Astrocyte of the cerebellum (primary cell): ENCODE results near the gene KLRF2.

Source experiments
- DNase-seq: peaks from one replicate; pipeline ENCODE4 v3.0.0-alpha.2; 2011; ENCODE audit warnings: low read depth
- H3K4me3 ChIP-seq: 2 replicates; pipeline ENCODE4 v1.5.1; 2011; ENCODE audit warnings: mild to moderate bottlenecking, low read depth, low read length, moderate library complexity
- in situ Hi-C: cut with HindIII; loops from 2 replicates; pipeline ENCODE4 v1.10.0; 2017; ENCODE audit warnings: low sequenced_read_pairs
- TF ChIP-seq, protein P1 (sequence below): IDR thresholded peaks from 2 replicates; pipeline ENCODE4 v1.5.1; 2012; ENCODE audit warnings: low read length, low read depth, moderate library complexity, mild to moderate bottlenecking; ENCODE audit errors: missing control alignments

The KLRF2 gene, protein sequence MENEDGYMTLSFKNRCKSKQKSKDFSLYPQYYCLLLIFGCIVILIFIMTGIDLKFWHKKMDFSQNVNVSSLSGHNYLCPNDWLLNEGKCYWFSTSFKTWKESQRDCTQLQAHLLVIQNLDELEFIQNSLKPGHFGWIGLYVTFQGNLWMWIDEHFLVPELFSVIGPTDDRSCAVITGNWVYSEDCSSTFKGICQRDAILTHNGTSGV

GRCh38 chr12:9881246-9881645 lies at the start of gene KLRF2:
TSS of gene KLRF2 (plus strand) at chr12:9881489. CDS start at chr12:9881596, 107 bp downstream.
- in situ Hi-C loops: no loop called here
- H3K4me3 ChIP-seq: no peak within 1 kb of the TSS
- no peak for DNase-seq
- TF ChIP-seq, protein P1, sequence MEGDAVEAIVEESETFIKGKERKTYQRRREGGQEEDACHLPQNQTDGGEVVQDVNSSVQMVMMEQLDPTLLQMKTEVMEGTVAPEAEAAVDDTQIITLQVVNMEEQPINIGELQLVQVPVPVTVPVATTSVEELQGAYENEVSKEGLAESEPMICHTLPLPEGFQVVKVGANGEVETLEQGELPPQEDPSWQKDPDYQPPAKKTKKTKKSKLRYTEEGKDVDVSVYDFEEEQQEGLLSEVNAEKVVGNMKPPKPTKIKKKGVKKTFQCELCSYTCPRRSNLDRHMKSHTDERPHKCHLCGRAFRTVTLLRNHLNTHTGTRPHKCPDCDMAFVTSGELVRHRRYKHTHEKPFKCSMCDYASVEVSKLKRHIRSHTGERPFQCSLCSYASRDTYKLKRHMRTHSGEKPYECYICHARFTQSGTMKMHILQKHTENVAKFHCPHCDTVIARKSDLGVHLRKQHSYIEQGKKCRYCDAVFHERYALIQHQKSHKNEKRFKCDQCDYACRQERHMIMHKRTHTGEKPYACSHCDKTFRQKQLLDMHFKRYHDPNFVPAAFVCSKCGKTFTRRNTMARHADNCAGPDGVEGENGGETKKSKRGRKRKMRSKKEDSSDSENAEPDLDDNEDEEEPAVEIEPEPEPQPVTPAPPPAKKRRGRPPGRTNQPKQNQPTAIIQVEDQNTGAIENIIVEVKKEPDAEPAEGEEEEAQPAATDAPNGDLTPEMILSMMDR: no peak

- H3K4me3 ChIP-seq: no peak overlapping the region
- in situ Hi-C loops: no loop called here
- TF ChIP-seq, protein P1: no peak
- no peak for DNase-seq
Measured at GRCh38 chr12:9831720-9832119, 49.6 kb upstream of the KLRF2 start.

DNA sequence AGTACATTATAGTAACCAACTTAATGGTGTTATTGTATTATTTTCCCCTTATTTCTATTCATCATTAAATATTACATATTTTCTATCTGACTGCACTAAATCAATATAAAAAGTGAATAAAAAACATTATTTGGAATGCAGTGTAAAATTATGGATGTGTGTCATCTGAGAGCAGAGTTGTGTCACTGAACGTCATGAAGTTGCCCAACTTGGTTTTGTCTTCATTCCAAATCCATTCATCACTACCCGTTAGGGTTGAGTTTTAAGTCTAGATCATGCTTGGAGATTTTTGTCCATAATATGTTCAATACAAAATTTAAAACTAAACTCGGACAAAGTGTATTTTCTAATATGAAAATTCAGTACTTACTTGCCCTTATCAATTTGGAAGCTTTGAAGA lies 37.9 kb upstream of the KLRF2 start:
- TF ChIP-seq, protein P1: no peak

GRCh38 chr12:9848899-9849298 lies 32.4 kb upstream of the KLRF2 start:
- no peak for DNase-seq
- in situ Hi-C loops: no loop called here
- TF ChIP-seq, protein P1: no peak
- no peak overlapping the region for H3K4me3 ChIP-seq

More for the DNA sequence above, 37.9 kb upstream of the KLRF2 start:
- H3K4me3 ChIP-seq: no peak overlapping the region
- no peak for DNase-seq
- in situ Hi-C loops: no loop called here

DNA sequence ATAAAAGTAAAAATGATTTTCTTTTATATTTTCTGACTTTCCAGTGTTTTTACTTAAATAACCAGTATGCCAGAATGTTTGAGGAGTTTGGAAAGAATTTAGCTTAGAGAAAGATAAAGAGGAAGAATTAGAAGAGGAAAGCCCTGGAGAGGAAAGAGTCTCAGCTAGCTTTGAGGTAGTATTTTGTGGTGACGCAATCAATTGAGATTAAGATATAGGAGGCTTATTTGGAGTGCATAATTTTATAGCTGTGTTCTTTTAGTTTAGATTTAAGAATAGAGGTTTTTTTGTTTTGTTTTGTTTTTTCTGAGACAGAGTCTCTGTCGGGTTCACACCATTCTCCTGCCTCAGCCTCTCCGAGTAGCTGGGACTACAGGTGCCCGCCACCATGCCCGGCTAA lies 30.2 kb upstream of the KLRF2 start:
- H3K4me3 ChIP-seq: no peak overlapping the region
- no peak for DNase-seq
- TF ChIP-seq, protein P1: no peak
- in situ Hi-C loops: no loop called here

DNA sequence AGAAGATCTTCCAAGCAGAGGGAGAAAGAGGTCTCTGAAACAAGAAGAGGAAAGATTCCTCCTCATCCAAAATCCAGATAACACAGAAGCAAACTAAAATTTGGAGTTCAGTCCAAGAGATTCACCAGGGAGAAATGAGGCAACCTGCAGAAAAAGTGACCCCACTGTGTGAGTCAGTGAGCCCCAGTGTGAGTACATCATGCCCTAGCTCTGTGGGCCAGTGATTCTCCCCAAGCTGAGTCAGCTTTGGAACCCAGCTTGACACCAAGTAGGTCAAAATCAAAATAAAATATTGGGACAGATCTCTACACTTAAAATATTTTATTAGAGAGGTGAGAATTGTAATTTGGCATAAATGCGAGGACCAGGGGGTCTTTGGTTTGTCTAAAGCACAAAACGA lies 29.4 kb upstream of the KLRF2 start:
- no peak overlapping the region for H3K4me3 ChIP-seq
- no peak for DNase-seq
- TF ChIP-seq, protein P1: no peak
- in situ Hi-C loops: no loop called here
